ENCODE results near the gene IGSF21. TPM values are rescaled to one million over a fixed set of nuclear protein-coding genes. Genes with fewer than 3 reads are reported as not detected.

Gene IGSF21
- polyA plus RNA-seq, 3 donors: not detected

DNA sequence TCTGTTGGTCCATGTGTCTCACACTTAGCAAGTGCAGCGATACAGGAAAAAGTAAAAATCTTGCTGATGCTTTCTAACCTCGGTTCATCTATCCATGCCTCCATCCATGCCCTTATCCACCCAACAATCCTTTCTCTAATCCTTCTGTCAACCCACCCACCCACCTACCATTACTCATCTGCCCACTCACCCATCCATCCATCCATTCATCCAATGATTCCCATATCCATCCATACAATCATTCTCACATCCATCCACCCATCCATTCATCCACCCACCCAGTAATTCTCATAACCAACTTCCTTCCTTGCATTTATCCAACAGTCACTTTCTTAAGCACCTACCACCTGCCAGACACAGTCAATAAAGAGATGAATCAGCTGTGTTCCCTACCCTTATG, 6.1 kb upstream of the IGSF21 start:
- Mint-ChIP-seq H3K9me3 (peaks cover 0 to 8% (median 4%) of the 10 kb centered on the region in 7 donors), H3K36me3 (no peaks in the 10 kb centered on the region), H3K27me3 (ENCODE audit: low read depth in 3 of 3) (peaks cover 18 to 28% (median 21%) of the 10 kb centered on the region in 3 donors), H3K4me1 (no peaks in the 10 kb centered on the region), H3K4me3 (no peak overlapping the region), H3K27ac (no peak overlapping the region)
- no peaks in the 10 kb centered on the region for H3K9me3 ChIP-seq (replicated peaks in 1 of 2; ENCODE audit: control insufficient read depth in 1 of 2, insufficient read depth in 1 of 2, low read length in 2 of 2)
- no peaks in the 10 kb centered on the region for H3K79me2 ChIP-seq (ENCODE audit: insufficient read depth, low read length)
- DNase-seq: no peak
- H4K20me1 ChIP-seq (ENCODE audit: insufficient read depth, low read length): no peaks in the 10 kb centered on the region
- intact Hi-C loops (cut with micrococcal nuclease): loop anchor here (5.0 kb wide), 2 partner anchors 439 to 609 kb away; no protein-coding TSS in a partner anchor
- no peak overlapping the region for H3K9ac ChIP-seq (ENCODE audit: insufficient read depth, low read length, poor library complexity, severe bottlenecking)
- no peak overlapping the region for H2AFZ ChIP-seq (ENCODE audit: insufficient read depth, low read depth, low read length, poor library complexity, severe bottlenecking)
- H3K4me1 ChIP-seq (ENCODE audit: control insufficient read depth in 1 of 2, insufficient read depth in 2 of 2, low read length in 2 of 2): no peaks in the 10 kb centered on the region
- H3K4me2 ChIP-seq (replicated peaks; ENCODE audit: extremely low read depth, low read length, poor library complexity, severe bottlenecking): no peak overlapping the region
- H3K27me3 ChIP-seq (ENCODE audit: control insufficient read depth in 2 of 2, insufficient read depth in 2 of 2, low read length in 2 of 2): peaks cover 2 to 14% of the 10 kb centered on the region in 2 donors
- 83% methylated on average over 2 of the region's 2 CpGs for WGBS (ENCODE audit: insufficient coverage)
- H3K4me3 ChIP-seq (replicated peaks in 1 of 3; ENCODE audit: low read depth in 2 of 3, low read length in 3 of 3): no peak overlapping the region
- TF ChIP-seq, protein P1, sequence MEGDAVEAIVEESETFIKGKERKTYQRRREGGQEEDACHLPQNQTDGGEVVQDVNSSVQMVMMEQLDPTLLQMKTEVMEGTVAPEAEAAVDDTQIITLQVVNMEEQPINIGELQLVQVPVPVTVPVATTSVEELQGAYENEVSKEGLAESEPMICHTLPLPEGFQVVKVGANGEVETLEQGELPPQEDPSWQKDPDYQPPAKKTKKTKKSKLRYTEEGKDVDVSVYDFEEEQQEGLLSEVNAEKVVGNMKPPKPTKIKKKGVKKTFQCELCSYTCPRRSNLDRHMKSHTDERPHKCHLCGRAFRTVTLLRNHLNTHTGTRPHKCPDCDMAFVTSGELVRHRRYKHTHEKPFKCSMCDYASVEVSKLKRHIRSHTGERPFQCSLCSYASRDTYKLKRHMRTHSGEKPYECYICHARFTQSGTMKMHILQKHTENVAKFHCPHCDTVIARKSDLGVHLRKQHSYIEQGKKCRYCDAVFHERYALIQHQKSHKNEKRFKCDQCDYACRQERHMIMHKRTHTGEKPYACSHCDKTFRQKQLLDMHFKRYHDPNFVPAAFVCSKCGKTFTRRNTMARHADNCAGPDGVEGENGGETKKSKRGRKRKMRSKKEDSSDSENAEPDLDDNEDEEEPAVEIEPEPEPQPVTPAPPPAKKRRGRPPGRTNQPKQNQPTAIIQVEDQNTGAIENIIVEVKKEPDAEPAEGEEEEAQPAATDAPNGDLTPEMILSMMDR (IDR thresholded peaks at IDR 0.05): no peak
- no peak overlapping the region for H3K27ac ChIP-seq (ENCODE audit: low read depth in 1 of 2, low read length in 2 of 2)
- no peaks in the 10 kb centered on the region for H3K36me3 ChIP-seq (replicated peaks in 1 of 2; ENCODE audit: control insufficient read depth in 1 of 2, insufficient read depth in 2 of 2, low read length in 2 of 2)

DNA sequence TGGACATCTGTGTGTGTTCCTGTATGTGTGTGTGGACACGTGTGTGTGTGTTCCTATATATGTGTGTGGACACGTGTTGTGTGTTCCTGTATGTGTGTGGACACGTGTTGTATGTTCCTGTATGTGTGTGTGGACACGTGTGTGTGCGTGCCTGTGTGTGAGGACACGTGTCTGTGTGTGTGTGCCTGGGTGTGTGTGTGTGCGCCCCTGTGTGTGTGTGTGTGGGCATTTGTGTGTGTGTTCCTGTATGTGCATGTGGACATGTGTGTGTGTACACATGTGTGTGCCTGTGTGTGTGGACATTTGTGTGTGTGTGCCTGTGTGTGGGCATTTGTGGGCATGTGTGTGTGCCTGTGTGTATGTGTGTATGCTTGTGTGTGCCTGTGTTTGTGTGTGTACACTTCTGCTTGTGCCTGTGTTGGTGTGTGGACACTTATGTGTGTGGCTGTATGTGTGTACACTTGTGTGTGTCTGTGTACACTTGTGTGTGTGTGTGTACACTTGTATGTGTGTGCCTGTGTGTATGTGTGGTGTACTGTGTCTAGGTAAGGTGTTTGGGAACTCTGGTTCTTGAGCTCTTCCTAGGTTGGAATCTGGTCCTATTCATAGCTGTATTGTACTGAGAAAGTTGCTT, 3.7 kb upstream of the IGSF21 start:
- Histone ChIP-seq H3K9me3 (replicated peaks in 1 of 2; ENCODE audit: control insufficient read depth in 1 of 2, insufficient read depth in 1 of 2, low read length in 2 of 2) (peaks cover 0 to 4% of the 10 kb centered on the region in 2 donors), H3K4me1 (ENCODE audit: control insufficient read depth in 1 of 2, insufficient read depth in 2 of 2, low read length in 2 of 2) (no peaks in the 10 kb centered on the region), H4K20me1 (ENCODE audit: insufficient read depth, low read length) (no peaks in the 10 kb centered on the region), H3K4me2 (replicated peaks; ENCODE audit: extremely low read depth, low read length, poor library complexity, severe bottlenecking) (no peak overlapping the region), H3K9ac (ENCODE audit: insufficient read depth, low read length, poor library complexity, severe bottlenecking) (no peak overlapping the region), H3K79me2 (ENCODE audit: insufficient read depth, low read length) (no peaks in the 10 kb centered on the region), H3K27ac (ENCODE audit: low read depth in 1 of 2, low read length in 2 of 2) (no peak overlapping the region), H2AFZ (ENCODE audit: insufficient read depth, low read depth, low read length, poor library complexity, severe bottlenecking) (no peak overlapping the region), H3K27me3 (ENCODE audit: control insufficient read depth in 2 of 2, insufficient read depth in 2 of 2, low read length in 2 of 2) (peaks cover 12 to 32% of the 10 kb centered on the region in 2 donors), H3K4me3 (replicated peaks in 1 of 3; ENCODE audit: low read depth in 2 of 3, low read length in 3 of 3) (no peak overlapping the region), H3K36me3 (replicated peaks in 1 of 2; ENCODE audit: control insufficient read depth in 1 of 2, insufficient read depth in 2 of 2, low read length in 2 of 2) (no peaks in the 10 kb centered on the region)
- Mint-ChIP-seq H3K36me3 (no peaks in the 10 kb centered on the region), H3K9me3 (peaks cover 3 to 12% (median 6%) of the 10 kb centered on the region in 7 donors), H3K4me3 (no peak overlapping the region), H3K27me3 (ENCODE audit: low read depth in 3 of 3) (peaks cover 33 to 40% (median 38%) of the 10 kb centered on the region in 3 donors), H3K4me1 (peaks cover 5% of the 10 kb centered on the region), H3K27ac (peak overlapping the region in 1 of 7 donors; percentile 7)
- intact Hi-C loops (cut with micrococcal nuclease): loop anchor here (5.0 kb wide), 2 partner anchors 442 to 612 kb away; no protein-coding TSS in a partner anchor
- DNase-seq: no peak
- TF ChIP-seq, protein P1 (IDR thresholded peaks at IDR 0.05): no peak
- 83% methylated on average over 7 of the region's 7 CpGs for WGBS (ENCODE audit: insufficient coverage)
